Stimulated activated CD8-positive, alpha-beta memory T cell treated with anti-CD3 and anti-CD28 coated beads, Interleukin-2, amount 100 ng/mL, for 1 hour (primary cell): ENCODE results near the gene CAMTA1.
"Not testable (repeated sequence)": the region's sequence is repeated elsewhere in the genome, so short reads cannot be mapped to it uniquely, and the experiment has no call there.

Experiments
- DNase-seq, 2 donors: peaks; one replicate each; pipeline ENCODE4 v3.0.0-alpha.2; 2020; ENCODE audit warnings: low read depth in 2 of 2

CAMTA1 gene

DNA sequence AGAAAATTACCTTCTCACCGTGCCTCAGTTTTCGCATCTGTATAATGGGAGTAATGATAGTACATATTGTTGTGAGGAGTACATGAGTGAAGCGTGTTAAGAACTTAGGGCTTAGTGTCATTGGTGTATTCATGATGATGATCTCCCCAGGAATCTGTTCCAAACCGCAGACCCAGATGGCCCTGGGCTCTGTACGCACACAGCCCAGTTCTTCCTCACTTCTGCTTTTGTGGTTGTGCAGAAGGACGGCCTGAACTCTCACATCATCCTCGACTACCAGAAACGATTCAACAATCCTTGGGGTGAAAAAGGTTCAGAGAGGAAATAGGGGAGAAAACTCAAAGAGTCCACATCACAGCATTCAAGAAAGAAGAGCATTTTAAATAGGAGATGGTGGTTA, 323.0 kb downstream of the CAMTA1 start:
- no peak for DNase-seq

DNA sequence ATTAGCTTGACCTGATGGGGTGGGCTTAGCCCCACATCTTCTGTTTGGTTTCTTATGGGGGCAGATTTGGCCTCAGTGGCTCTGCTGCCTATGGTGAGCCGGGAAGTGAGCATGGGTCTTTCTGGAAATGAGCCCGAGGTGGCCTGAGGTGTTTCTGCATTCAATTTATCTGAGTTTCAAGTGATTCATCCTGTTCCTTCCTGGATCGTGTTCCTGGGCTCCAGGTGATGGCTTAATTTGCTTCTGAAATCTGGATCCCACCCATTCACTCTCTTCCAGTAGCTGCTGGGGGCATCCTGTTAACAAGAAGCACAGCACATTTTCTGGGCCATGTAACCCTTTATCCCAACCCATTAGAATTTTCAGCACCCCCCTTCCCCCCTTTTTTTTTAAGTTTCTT, 324.6 kb downstream of the CAMTA1 start:
- no peak for DNase-seq

DNA sequence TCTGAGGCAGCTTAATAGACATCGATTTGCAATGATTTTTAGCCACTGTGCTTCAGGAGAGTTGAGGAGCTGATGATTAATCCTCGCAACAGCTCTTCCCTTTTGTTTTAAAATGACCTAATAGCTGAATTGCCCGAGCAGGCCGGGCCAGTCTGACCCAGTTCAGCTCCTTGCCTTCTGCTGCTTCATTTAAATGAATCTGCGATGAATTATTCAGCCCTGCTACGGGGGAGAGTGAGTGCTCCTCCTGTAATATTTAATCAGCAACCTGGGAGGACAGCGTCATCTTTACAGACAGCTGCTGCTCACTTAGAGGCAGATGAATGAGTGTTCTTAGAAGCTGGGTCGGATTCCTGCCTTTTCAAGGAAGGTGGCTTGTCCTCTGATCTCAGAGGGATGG, 325.1 kb downstream of the CAMTA1 start:
- DNase-seq: no peak

DNA sequence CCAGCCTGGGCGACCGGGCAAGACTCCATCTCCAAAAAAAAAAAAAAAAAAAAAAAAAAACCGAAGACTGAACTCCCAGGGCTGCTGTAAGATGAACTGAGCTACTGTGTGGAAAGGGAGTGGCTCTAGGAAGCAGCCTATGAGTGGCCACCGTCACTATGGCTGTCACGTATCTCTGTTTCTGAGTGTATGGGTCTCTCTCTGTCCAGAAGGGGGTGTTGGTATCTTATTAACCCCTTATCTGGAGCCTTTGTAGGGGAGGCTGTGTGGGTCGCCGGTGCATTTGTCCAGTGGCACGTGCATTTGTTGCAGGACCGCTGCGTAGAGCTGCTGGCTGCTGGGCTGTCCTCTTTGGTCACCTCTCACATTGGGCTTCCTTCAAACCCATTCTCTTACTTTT, 326.6 kb downstream of the CAMTA1 start:
- DNase-seq: no peak

DNA sequence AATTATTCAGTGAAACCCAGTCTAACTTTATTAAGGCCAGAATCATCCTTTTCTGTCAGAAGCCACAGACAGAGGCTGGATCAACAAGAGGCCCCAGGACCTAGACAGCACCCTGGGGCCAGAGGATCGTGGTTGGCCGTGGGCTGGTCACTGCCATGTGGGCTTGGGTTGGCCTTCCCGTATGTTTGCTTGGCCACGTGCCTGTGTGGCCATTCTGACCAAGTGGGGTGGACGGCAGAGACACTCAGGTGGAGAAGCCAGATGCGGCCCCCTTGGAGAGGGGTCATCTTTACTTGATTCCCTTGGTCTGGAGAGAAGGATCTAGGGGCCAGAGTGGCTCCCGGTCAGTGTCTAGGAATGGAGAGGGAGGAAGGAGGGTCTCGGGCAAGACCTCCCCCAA, 327.9 kb downstream of the CAMTA1 start:
- DNase-seq: no peak

DNA sequence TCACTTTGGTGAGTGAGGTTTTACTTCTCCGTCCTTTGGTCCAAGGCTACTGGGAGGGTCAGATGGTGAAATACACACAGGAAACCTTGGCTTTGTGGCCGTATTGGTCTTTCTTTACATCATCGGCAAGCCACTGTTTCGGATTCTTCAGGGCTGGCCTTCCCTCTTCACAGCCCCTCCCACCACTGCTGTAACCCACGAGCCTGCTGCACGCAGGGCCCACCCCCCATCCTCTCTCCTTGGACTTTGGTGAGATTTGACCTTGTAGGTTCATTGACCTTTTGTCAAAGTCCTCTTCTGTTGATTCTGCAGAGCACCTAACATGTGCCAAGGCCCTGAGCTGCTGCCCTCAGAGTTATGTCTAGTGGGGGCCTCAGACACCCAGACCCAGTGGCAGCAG, 328.6 kb downstream of the CAMTA1 start:
- no peak for DNase-seq

DNA sequence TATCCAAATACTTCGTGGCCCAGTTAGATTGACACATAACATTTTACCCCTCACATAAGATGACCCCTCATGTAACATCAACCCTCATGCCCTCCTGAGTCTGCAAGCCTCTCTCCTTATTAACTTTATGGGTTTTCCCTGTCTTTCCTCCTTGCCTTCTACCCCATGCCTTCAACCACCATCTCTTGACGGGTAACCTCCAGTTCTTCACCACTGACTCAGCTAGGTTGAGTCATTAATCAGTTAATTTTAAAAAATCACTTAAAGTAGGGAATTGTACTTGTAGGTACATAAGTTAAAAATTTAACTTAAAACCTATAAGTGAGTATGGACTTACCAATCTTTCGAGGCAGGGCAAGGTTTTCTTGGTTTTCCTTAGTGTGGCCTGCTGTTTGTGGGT, 330.7 kb downstream of the CAMTA1 start:
- no peak for DNase-seq

DNA sequence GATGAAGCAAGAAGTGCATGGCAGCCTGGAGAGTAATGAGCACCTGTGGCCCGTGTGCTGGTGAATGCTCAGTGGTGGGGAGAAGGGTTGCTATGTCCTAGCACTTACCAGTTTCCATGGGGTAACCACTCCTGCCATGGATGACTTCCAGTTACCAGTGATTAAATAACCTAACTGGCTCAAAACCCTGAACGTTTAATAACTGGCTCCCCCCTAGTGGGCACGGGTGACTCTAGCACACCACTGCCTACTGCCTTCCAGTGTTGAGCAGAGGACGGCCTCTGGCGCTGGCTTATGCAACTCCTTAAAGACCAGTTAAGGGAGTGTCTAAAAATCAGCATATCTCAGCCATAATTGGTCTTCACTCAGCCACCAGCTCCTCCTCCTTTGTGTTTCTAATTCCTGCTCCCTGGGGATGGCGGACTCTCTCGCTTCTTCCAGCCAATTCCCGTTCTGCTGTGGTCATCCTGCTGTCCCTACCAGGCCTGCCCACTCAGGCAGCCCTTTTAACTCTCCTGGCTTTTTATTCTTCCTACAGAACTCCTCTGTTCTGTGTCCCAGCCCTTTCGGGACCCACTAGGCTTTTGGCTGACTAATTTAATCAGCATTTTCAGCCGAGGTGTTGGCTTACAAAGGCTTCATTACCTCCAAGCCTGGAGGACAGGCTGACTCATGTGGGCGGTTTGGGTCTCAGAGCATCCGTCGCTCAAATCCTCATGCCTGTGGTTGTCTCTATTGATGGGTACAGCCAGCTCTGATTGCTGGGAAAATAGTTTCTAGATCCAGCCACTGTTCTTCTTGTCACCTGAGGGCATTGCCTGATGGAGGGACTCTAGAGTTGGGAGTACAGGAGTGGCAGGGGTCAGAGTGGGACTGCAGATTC, 332.4 kb downstream of the CAMTA1 start:
- DNase-seq: no peak

DNA sequence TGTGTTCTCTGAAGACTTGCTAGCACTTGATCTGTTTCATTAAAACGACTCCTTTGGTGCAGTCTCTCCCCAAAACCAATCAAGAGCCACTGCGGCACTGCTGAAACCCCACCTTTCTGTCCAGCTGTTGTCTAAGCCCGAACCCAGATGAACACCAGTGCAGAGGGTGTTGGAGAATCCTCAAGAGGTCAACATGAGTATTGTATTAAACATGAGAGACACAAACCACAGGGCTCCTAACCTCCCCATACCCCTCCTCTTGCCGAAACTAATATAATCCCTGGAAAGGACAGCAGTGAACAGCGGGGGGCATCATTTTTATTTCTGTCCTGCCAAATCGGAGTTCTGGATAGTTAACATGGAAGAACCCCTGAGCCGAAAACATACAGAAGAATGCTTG, 333.9 kb downstream of the CAMTA1 start:
- no peak for DNase-seq

DNA sequence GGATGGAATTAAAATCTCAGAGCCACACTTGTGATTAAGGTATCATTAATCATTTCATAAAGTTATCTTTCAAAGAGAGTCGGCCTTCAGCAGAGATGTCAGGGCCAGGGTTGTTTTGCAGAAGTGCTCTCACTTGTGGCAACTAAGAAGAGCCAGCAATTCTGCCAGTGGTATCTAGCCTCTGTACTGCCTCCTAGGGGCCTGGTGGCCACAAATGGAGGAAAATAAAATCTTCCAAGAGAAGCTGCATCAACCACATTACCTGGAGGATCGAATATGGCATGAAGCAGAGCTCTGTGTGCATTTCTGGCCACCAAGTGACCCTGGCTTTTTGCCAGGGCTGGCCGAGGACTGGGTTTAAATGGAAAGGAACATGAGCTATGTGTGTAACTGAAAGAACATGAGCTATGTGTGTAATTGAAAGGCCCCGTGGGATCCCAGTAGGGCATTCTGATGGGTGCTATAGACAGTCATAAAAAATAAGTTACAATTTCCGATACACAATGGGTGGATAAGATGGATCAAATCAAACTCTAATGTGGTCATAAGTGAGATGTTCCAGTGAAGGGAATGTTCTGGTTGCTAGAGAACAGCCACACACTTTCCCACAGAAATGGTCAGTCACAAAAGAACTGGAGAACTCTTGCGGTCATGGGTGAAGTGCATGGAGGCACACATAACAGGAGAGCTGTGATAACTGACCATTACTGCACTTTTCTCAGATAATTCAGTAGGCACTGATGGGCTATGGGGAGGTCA, 335.8 kb downstream of the CAMTA1 start:
- no peak for DNase-seq

DNA sequence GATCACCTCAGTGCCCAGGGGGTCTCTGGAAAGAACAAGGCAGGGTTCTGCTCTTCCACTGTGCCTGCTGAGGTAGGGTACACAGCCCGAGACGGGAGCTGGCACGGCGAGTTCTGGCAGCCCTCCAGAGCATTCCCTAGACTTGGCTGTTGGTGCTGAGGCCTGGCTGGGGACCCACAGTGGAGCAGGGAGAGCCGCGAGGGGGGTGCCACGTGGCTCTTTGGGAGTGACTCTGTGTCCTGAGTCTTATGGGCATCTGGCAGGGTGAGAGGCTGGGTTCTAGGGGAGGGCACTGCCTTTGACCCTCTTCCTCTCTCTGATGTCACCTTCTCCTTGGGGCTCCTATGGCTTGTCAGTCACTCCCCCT, 336.4 kb downstream of the CAMTA1 start:
- DNase-seq: no peak

DNA sequence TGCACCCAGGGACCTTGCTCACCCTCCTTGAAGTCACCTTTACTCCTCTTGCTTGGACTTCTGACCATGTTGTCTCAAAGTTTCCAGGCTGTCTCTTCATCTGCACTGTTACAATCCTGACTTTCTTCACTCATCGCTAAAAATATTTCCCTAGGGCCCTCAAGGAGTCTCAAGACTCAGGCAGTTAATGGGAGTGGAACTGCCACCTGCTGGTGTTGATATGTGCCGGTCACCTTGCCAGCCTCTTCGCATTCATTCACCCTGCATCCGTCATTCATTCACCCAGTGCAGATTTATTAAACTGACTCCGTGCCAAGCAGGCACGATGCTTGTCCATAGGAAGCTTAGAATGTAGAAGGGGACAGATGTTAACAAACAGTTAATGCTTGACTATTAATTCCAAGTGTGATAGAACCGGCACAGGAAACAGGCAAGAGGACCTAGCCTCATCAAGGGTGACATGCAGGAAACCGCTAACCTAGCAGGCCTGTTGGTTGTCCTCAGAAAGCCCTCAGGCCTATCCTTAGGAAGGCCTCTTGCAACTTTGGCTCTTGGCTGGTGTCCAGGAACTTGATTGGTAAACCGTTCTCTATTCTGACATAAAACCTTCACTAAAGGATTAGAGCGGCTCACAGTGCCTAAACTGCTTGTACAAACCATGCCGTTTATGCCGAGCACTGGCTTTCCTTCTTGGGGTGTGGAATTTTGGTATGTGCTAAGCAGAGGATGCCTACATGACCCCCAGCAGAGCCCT, 342.2 kb downstream of the CAMTA1 start:
- no peak for DNase-seq

DNA sequence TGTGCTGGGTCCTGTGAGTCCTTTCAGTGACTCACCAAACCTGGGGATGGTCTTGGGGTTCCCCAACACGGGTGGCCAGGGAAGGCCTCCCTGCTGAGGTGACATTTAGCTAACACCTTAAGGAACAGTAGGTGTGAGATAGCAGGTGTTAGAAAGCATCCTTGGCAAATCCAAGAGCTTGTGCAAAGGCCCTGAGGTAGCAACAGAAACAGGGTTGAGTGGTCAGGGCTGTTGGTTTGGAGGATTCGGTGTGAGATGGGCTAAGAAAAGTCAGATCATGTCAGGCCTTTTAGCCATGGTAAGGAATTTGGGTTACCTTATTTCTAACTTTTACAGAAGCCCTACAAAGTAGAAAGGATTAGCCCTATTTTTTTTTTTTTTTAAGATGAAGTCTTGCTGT, 343.0 kb downstream of the CAMTA1 start:
- DNase-seq: no peak

DNA sequence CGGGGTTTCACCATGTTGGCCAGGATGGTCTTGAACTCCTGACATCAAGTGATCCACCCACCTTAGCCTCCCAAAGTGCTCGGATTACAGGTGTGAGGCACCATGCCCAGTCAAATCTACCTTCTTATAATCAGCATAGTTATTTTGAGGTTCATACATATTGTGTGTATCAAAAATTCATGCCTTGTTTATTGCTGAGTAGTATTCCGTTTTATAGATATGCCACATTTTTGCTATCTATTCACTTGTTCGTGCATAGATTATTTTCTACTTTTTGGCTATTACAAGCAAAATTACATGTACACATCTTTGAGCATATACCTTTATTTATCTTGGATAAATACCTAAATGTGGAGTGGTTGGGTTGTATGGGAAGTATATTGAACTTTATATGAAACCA, 344.9 kb downstream of the CAMTA1 start:
- DNase-seq: no peak

DNA sequence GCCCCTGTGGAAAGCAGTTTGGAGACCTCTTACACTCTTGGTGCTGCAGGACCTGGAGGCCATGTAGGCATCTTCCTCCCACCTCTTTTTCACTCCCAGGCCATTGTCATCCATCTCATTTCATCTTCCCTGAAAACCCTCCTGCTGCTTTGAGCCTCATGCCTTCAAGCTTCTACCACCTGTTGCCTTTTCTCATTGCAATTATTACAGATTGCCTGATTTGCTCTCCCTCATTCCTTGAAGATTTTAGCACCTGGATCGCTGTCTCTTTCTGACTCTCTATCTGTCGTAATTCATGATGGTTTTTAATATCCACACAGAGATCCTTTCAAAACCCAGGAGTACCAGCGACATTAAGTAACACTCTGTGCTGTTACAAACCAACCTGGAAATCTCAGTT, 350.2 kb downstream of the CAMTA1 start:
- no peak for DNase-seq

DNA sequence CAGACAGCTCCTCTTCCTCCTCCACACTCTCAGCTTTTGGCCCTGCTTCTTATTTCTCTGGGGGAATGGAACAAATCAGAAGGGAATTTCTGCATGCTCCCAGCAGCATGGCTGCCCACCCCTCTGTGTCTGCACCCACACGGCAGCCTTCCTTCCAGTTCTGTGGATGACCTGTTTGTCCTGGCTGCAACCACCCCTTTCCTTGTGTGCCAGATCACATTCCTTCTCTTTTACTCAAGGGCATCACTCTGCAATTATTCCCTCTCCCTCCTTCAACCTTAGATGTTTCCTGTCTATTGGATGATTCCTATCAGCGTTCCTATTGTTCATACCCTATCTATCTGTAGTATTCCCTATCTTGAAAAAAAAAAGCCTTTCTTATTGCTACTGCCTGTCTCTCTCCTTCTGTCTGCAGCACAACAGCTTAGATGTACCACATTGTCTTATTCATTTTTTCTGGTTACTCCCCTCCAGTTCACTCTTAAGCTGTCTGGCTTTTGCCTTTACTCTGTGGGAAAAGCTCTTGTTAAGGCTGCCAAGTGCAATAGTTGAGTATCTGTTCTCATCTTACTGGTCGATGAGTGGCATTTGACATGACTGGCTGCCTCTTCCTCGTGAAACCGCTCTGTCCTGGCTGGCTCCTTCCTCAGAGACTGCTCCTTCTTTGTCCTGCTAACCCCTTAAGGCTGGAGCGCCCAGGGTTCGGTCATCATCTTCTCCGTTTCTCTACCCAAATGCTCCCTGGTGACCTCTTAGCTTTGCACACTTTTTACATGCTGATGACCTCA, 351.1 kb downstream of the CAMTA1 start:
- DNase-seq: no peak

DNA sequence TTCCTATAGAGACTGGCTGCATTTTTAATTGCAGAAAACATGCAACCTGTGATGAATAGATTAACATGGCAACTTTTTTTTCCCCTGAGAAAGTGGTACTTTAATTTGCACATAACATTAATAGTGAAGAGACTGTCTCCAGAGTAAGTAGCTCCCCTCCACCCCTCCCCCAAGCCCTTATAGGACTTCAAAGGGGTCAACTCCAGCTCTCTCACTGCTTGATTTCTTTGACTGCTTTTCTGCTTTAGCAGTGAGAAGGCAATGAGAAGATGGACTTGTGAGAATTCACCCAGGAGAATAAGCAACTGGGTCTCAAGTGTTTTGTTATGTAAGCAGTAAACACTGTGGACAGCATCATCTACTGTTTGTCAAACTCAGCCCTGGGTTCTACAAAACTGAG, 355.0 kb downstream of the CAMTA1 start:
- no peak for DNase-seq

DNA sequence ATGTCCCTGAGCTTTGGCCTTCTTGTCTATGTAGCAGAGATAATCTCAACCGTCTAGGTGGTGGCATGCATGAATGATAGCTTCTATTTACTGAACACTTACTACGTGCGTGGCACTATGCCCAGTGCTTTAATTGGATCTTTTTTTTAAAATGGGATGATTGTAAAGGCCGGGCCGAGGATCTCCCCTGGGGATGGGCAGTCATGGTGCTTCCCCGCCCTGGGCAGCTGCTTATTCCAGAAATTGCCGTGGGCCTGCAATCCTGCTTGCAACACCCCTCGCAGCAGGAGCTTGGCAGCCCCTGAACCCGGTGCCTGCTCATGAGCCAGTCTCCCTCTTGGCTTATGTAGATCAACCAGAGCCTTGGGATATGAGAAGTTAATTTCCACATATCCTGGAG, 360.7 kb downstream of the CAMTA1 start:
- no peak for DNase-seq

DNA sequence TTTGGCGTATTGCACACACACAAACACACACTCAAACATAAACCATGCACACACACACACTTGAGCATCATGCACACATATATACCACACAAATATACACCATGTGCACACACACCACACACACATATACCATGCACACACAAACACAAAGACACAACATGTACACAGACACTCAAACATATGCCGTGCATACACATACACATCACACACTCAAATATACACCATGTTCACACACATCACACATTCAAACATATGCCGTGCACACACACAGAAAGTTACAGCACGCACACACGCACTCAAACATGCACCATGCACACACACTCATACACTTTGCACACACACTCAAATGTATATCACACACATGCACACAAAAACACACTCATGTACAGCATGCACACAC, 361.5 kb downstream of the CAMTA1 start:
- no peak for DNase-seq

DNA sequence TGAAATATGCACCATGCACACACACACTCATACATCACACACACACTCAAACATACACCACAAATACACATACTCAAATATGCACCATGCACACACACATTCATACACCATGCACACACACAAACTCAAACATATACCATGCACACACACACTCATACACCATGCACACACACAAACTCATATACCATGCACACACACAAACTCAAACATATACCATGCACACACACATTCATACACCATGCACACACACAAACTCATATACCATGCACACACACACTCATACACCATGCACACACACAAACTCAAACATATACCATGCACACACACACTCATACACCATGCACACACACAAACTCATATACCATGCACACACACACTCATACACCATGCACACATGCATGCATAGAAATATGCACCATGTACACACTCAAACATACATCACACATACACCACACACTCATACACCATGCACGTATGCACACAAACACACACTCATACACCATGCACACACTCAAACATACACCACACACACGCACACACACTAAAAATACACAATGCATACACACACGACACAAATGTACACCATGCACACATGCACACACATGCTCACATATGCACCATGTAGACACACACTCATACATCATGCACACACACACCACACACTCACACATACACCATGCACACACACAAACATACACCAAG, 362.5 kb downstream of the CAMTA1 start:
- DNase-seq: not testable (repeated sequence)
